Panc1 (cell line): Measurements from ENCODE around the gene ARHGEF28. TPM values are rescaled to one million over a fixed set of nuclear protein-coding genes. Genes with fewer than 3 reads are reported as not detected.

ENCODE experiments used
- ATAC-seq: fragments of 200-7000 bp; cut with Tn5 transposase; 2 replicates; pipeline ENCODE4 v1.9.1; 2020; ENCODE audit warnings: mild to moderate bottlenecking, moderate library complexity
- BruUV-seq: library from RNA; stranded (reverse); fragments of 400-500 nt; replicated peaks from 2 replicates; lab custom pipeline; 2021; lab: Mats Ljungman, UMichigan
- CTCF ChIA-PET: fragments of 300-600 bp; sonication (Branson Sonifier 250); formaldehyde crosslinking; loops from one replicate; lab custom pipeline; 2022; ENCODE audit warnings: antibody characterized with exemption; lab: Charles Lee
- POLR2A ChIA-PET: fragments of 300-600 bp; sonication (Branson Sonifier 250); formaldehyde crosslinking; loops from one replicate; lab custom pipeline; 2022; ENCODE audit warnings: antibody characterized with exemption; lab: Charles Lee
- DNase-seq: peaks from one replicate; pipeline ENCODE4 v3.0.0-alpha.2; 2010; ENCODE audit warnings: low read depth, low spot score
- H3K27ac ChIP-seq: 2 replicates; pipeline ENCODE4 v1.5.1; 2011; ENCODE audit warnings: mild to moderate bottlenecking, low read length, inconsistent platforms
- H3K27me3 ChIP-seq: fragments of 200-500 bp; sonication (Bioruptor generic); 2 replicates; pipeline ENCODE4 v1.6.0; 2014; ENCODE audit warnings: low read length, inconsistent platforms; ENCODE audit not compliant: control insufficient read depth, insufficient read depth
- H3K36me3 ChIP-seq: fragments of 200-500 bp; sonication (Bioruptor generic); 2 replicates; pipeline ENCODE4 v1.5.1; 2014; ENCODE audit warnings: inconsistent platforms, mild to moderate bottlenecking, low read length, moderate library complexity; ENCODE audit not compliant: control insufficient read depth, insufficient read depth
- H3K4me1 ChIP-seq: 2 replicates; pipeline ENCODE4 v1.5.1; 2011; ENCODE audit warnings: inconsistent platforms, mild to moderate bottlenecking, low read length, moderate library complexity; ENCODE audit not compliant: control insufficient read depth, insufficient read depth
- H3K4me3 ChIP-seq, 2 experiments: 2 replicates each; pipeline ENCODE4 v1.5.1; 2011 to 2012; ENCODE audit warnings: low read depth in 2 of 2, low read length in 2 of 2, mild to moderate bottlenecking in 2 of 2, inconsistent platforms in 1 of 2, moderate library complexity in 1 of 2
- H3K9me3 ChIP-seq: fragments of 200-500 bp; sonication (Bioruptor generic); 2 replicates; pipeline ENCODE4 v1.5.1; 2014; ENCODE audit warnings: low read depth, mild to moderate bottlenecking, inconsistent platforms, low read length, moderate library complexity; ENCODE audit not compliant: control insufficient read depth, insufficient read depth
- CTCF ChIP-seq: fragments of 450-650 bp; IDR thresholded peaks from 2 replicates; pipeline ENCODE4 v1.5.1; 2017; ENCODE audit warnings: mild to moderate bottlenecking
- POLR2AphosphoS5 ChIP-seq: IDR thresholded peaks from 2 replicates; pipeline ENCODE4 v1.6.1; 2012; ENCODE audit warnings: mild to moderate bottlenecking, low read depth, low read length, moderate library complexity
- REST ChIP-seq, 2 experiments: IDR thresholded peaks; 2 replicates each; pipeline ENCODE4 v1.6.1; 2011 to 2012; ENCODE audit warnings: low read depth in 2 of 2, control low read depth in 1 of 2, low read length in 1 of 2, mild to moderate bottlenecking in 1 of 2, moderate library complexity in 1 of 2; ENCODE audit not compliant: insufficient read depth in 1 of 2
- SIN3A ChIP-seq: IDR thresholded peaks from 2 replicates; pipeline ENCODE4 v1.6.1; 2012; ENCODE audit warnings: low read depth, mild to moderate bottlenecking, low read length, moderate library complexity, borderline replicate concordance; ENCODE audit not compliant: insufficient read depth
- TCF7L2 ChIP-seq: IDR thresholded peaks from 2 replicates; pipeline ENCODE4 v1.6.1; 2011; ENCODE audit warnings: mild to moderate bottlenecking, low read depth, low read length, inconsistent platforms
- in situ Hi-C: cut with HindIII; loops from 2 replicates; pipeline ENCODE4 v1.10.0; 2016; ENCODE audit warnings: low sequenced_read_pairs, low pct_unique_long_range_greater_than_20kb
- intact Hi-C: fragments of 100-400 bp; cut with micrococcal nuclease; formaldehyde crosslinking; loops from one replicate; pipeline ENCODE4 v1.10.0; 2022; ENCODE audit not compliant: unreplicated experiment
- total RNA-seq: library from RNA; stranded (reverse); gene quantifications from one replicate; pipeline ENCODE4 v1.2.1, GENCODE V29; 2021; ENCODE audit not compliant: unreplicated experiment

Gene ARHGEF28
- total RNA-seq, 1 experiment from 2014 or later: 34.8 TPM

- Histone ChIP-seq H3K9me3 (no peaks in the 10 kb centered on the region), H3K27ac (no peak overlapping the region), H3K4me3 (no peak overlapping the region), H3K4me1 (no peaks in the 10 kb centered on the region), H3K27me3 (no peaks in the 10 kb centered on the region), H3K36me3 (no peaks in the 10 kb centered on the region)
- CTCF ChIA-PET: interaction anchor here (4.1 kb wide), 1 partner anchor 202 kb away, joined by 25 read pairs; no protein-coding TSS in a partner anchor
- TF ChIP-seq REST (IDR thresholded peaks at IDR 0.05; ENCODE audit: insufficient read depth in 1 of 2, low read depth in 2 of 2, low read length in 1 of 2) (no peak), TCF7L2 (no peak), SIN3A (no peak), POLR2AphosphoS5 (no peak), CTCF (no peak)
- intact Hi-C loops (no loop called here), in situ Hi-C loops (no loop called here)
- POLR2A ChIA-PET: interaction anchor here (0.7 kb wide), 1 partner anchor 189 kb away, joined by 4 read pairs; no protein-coding TSS in a partner anchor
- BruUV-seq: no TSS peak
- DNase-seq: no peak
- ATAC-seq: no peak
Observed at GRCh38 chr5:73793911-73794310, 167.9 kb downstream of the ARHGEF28 start.

GRCh38 chr5:73796164-73797131, 170.5 kb downstream of the ARHGEF28 start:
- intact Hi-C loops: no loop called here
- H3K27me3 ChIP-seq: no peaks in the 10 kb centered on the region
- no peaks in the 10 kb centered on the region for H3K4me1 ChIP-seq
- H3K4me3 ChIP-seq: no peak overlapping the region
- peak; percentile 82 for DNase-seq
- no peak overlapping the region; the same call in 1 of the 2 replicates for H3K27ac ChIP-seq
- TF ChIP-seq REST (IDR thresholded peaks at IDR 0.05; ENCODE audit: insufficient read depth in 1 of 2, low read depth in 2 of 2, low read length in 1 of 2) (no peak), POLR2AphosphoS5 (no peak), SIN3A (no peak), TCF7L2 (no peak), CTCF (no peak)
- no peaks in the 10 kb centered on the region for H3K36me3 ChIP-seq
- BruUV-seq: no TSS peak
- in situ Hi-C loops: no loop called here
- ChIA-PET CTCF (interaction anchor here (0.5 kb wide), 1 partner anchor 163 kb away, joined by 6 read pairs; no protein-coding TSS in a partner anchor), POLR2A (no interaction called here)
- peak; percentile 55; the same call in 1 of the 2 replicates for ATAC-seq
- no peaks in the 10 kb centered on the region for H3K9me3 ChIP-seq
